ENCODE data around the gene SH3RF2.
"Not testable (repeated sequence)": the region's sequence is repeated elsewhere in the genome, so short reads cannot be mapped to it uniquely, and the experiment has no call there.

The SH3RF2 gene

GRCh38 chr5:145953202-145953601 is 16.8 kb downstream of the SH3RF2 start:
- FAIRE-seq: no peak

GRCh38 chr5:145954140-145954539 is 17.8 kb downstream of the SH3RF2 start:
- FAIRE-seq: not testable (repeated sequence)

- FAIRE-seq: no peak
Observed at GRCh38 chr5:145957388-145957787, 21.0 kb downstream of the SH3RF2 start.

GRCh38 chr5:145958436-145958835 is 22.1 kb downstream of the SH3RF2 start:
- no peak for FAIRE-seq

- FAIRE-seq: no peak
Observed at GRCh38 chr5:145960166-145960565, 23.8 kb downstream of the SH3RF2 start.

GRCh38 chr5:145960848-145961600 is 24.6 kb downstream of the SH3RF2 start:
- FAIRE-seq: no peak

GRCh38 chr5:145962001-145962400 is 25.6 kb downstream of the SH3RF2 start:
- no peak for FAIRE-seq

GRCh38 chr5:145964008-145964407 is 27.6 kb downstream of the SH3RF2 start:
- FAIRE-seq: not testable (repeated sequence)

GRCh38 chr5:145965804-145966203 is 29.4 kb downstream of the SH3RF2 start:
- no peak for FAIRE-seq

- no peak for FAIRE-seq
Observed at GRCh38 chr5:145967296-145967695, 30.9 kb downstream of the SH3RF2 start.

- no peak for FAIRE-seq
Observed at GRCh38 chr5:145968970-145969713, 32.8 kb downstream of the SH3RF2 start.

GRCh38 chr5:145969714-145970092 is 33.3 kb downstream of the SH3RF2 start:
- no peak for FAIRE-seq

GRCh38 chr5:145971108-145971507 is 34.7 kb downstream of the SH3RF2 start:
- FAIRE-seq: no peak

GRCh38 chr5:145971701-145972100 is 35.3 kb downstream of the SH3RF2 start:
- no peak for FAIRE-seq

- FAIRE-seq: no peak
Observed at GRCh38 chr5:145975001-145975360, 38.6 kb downstream of the SH3RF2 start.

- FAIRE-seq: no peak
Observed at GRCh38 chr5:145975361-145976066, 39.1 kb downstream of the SH3RF2 start.

- no peak for FAIRE-seq
Observed at GRCh38 chr5:145976431-145977155, 40.2 kb downstream of the SH3RF2 start.

- no peak for FAIRE-seq
Observed at GRCh38 chr5:145978171-145978570, 41.8 kb downstream of the SH3RF2 start.

- no peak for FAIRE-seq
Observed at GRCh38 chr5:145978708-145979107, 42.3 kb downstream of the SH3RF2 start.

- FAIRE-seq: no peak
Observed at GRCh38 chr5:145979270-145980223, 43.2 kb downstream of the SH3RF2 start.

- no peak for FAIRE-seq
Observed at GRCh38 chr5:145980259-145980658, 43.9 kb downstream of the SH3RF2 start.

- FAIRE-seq: no peak
Observed at GRCh38 chr5:145980718-145981117, 44.3 kb downstream of the SH3RF2 start.
